ENCODE data around the gene KAT6B. TPM values are rescaled to one million over a fixed set of nuclear protein-coding genes. Genes with fewer than 3 reads are reported as not detected.
A peak's percentile ranks its signal among the peaks of the same experiment; 100 is the strongest.

The KAT6B gene
- total RNA-seq, 1 experiment from 2014 or later, result 21.8 TPM

GRCh38 chr10:74856940-74857339, 30.5 kb downstream of the KAT6B start:
- no peak overlapping the region for H3K4me3 ChIP-seq (ENCODE audit: low read depth, low read length, poor library complexity, severe bottlenecking)
- no peak for DNase-seq (ENCODE audit: low spot score)
- no peaks in the 10 kb centered on the region for H3K27me3 ChIP-seq (replicated peaks; ENCODE audit: insufficient read depth, low read depth, low read length, poor library complexity)
- no peaks in the 10 kb centered on the region for H3K36me3 ChIP-seq (ENCODE audit: insufficient read depth, low read length, poor library complexity, severe bottlenecking)
- BruUV-seq (replicated peaks), result no TSS peak
- intact Hi-C loops (cut with micrococcal nuclease; ENCODE audit: unreplicated experiment), result no loop called here
- no peak for TF ChIP-seq EZH2 (IDR thresholded peaks at IDR 0.05; ENCODE audit: borderline replicate concordance, low read depth, low read length, poor library complexity, severe bottlenecking)
- TF ChIP-seq CTCF (conservative IDR thresholded peaks at IDR 0.05; ENCODE audit: low read depth, low read length), result no peak
- ChIA-PET CTCF (no interaction called here), POLR2A (ENCODE audit: low non-redundant PET) (no interaction called here)
- H3K4me1 ChIP-seq (ENCODE audit: insufficient read depth, low read length, poor library complexity, severe bottlenecking), result peaks cover 29% of the 10 kb centered on the region
- no peaks in the 10 kb centered on the region for H3K9me3 ChIP-seq (ENCODE audit: low read depth, low read length, poor library complexity, severe bottlenecking)
- H3K27ac ChIP-seq (ENCODE audit: low read depth, low read length, poor library complexity, severe bottlenecking), result no peak overlapping the region

GRCh38 chr10:74857586-74857985, 31.2 kb downstream of the KAT6B start:
- Histone ChIP-seq H3K4me1 (ENCODE audit: insufficient read depth, low read length, poor library complexity, severe bottlenecking) (peaks cover 27% of the 10 kb centered on the region), H3K4me3 (ENCODE audit: low read depth, low read length, poor library complexity, severe bottlenecking) (no peak overlapping the region)

GRCh38 chr10:74859546-74859945, 33.1 kb downstream of the KAT6B start:
- Histone ChIP-seq H3K36me3 (ENCODE audit: insufficient read depth, low read length, poor library complexity, severe bottlenecking) (no peaks in the 10 kb centered on the region), H3K27ac (ENCODE audit: low read depth, low read length, poor library complexity, severe bottlenecking) (no peak overlapping the region), H3K4me1 (ENCODE audit: insufficient read depth, low read length, poor library complexity, severe bottlenecking) (peaks cover 25% of the 10 kb centered on the region), H3K4me3 (ENCODE audit: low read depth, low read length, poor library complexity, severe bottlenecking) (no peak overlapping the region), H3K9me3 (ENCODE audit: low read depth, low read length, poor library complexity, severe bottlenecking) (no peaks in the 10 kb centered on the region), H3K27me3 (replicated peaks; ENCODE audit: insufficient read depth, low read depth, low read length, poor library complexity) (no peaks in the 10 kb centered on the region)
- CTCF ChIA-PET, result no interaction called here
- intact Hi-C loops (cut with micrococcal nuclease; ENCODE audit: unreplicated experiment), result no loop called here
- POLR2A ChIA-PET (ENCODE audit: low non-redundant PET), result no interaction called here
- no TSS peak for BruUV-seq (replicated peaks)
- no peak for TF ChIP-seq CTCF (conservative IDR thresholded peaks at IDR 0.05; ENCODE audit: low read depth, low read length)
- no peak for TF ChIP-seq EZH2 (IDR thresholded peaks at IDR 0.05; ENCODE audit: borderline replicate concordance, low read depth, low read length, poor library complexity, severe bottlenecking)
- DNase-seq (ENCODE audit: low spot score), result peak; percentile 25

More at GRCh38 chr10:74857586-74857985, 31.2 kb downstream of the KAT6B start:
- CTCF ChIA-PET, result no interaction called here
- intact Hi-C loops (cut with micrococcal nuclease; ENCODE audit: unreplicated experiment), result no loop called here
- no TSS peak for BruUV-seq (replicated peaks)
- H3K27me3 ChIP-seq (replicated peaks; ENCODE audit: insufficient read depth, low read depth, low read length, poor library complexity), result no peaks in the 10 kb centered on the region
- no peaks in the 10 kb centered on the region for H3K36me3 ChIP-seq (ENCODE audit: insufficient read depth, low read length, poor library complexity, severe bottlenecking)
- no peak overlapping the region for H3K27ac ChIP-seq (ENCODE audit: low read depth, low read length, poor library complexity, severe bottlenecking)
- no peak for DNase-seq (ENCODE audit: low spot score)
- H3K9me3 ChIP-seq (ENCODE audit: low read depth, low read length, poor library complexity, severe bottlenecking), result no peaks in the 10 kb centered on the region
- TF ChIP-seq CTCF (conservative IDR thresholded peaks at IDR 0.05; ENCODE audit: low read depth, low read length) (no peak), EZH2 (IDR thresholded peaks at IDR 0.05; ENCODE audit: borderline replicate concordance, low read depth, low read length, poor library complexity, severe bottlenecking) (no peak)
- POLR2A ChIA-PET (ENCODE audit: low non-redundant PET), result no interaction called here

Measured in A673 (cell line).